MM.1S (cell line): ENCODE results near the gene ARHGAP12.

Experiments
- EZH2 ChIP-seq: fragments of 300-600 bp; sonication (generic); optimal IDR thresholded peaks from 2 replicates; pipeline ENCODE3; 2017; ENCODE audit warnings: low read depth, mild to moderate bottlenecking, antibody characterized with exemption, low read length, mixed read lengths
- TF ChIP-seq, protein P1 (sequence below): fragments of 300-600 bp; sonication (generic); IDR thresholded peaks from 2 replicates; pipeline ENCODE4 v1.5.1; 2016; ENCODE audit warnings: antibody characterized with exemption, low read length, mixed read lengths

DNA sequence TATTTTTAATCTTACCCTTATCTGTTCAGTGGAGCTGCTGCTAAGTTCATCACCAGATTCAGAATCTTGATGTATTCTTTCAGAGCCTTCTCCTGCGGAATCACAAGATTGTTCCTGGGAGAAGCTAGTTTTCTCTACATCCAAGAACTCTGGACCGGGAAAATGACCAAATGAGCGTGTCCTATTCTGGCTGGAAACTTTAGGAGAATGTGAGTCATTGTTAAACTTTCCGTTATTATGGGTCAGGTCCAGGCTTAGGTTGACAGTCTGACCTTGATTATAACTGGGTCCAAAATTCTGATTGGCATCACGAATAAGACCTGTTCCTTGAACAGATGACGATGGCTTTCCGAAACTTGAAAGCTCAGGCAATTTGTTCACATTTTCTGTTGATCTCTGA lies 20.5 kb downstream of the ARHGAP12 start:
- TF ChIP-seq, protein P1, sequence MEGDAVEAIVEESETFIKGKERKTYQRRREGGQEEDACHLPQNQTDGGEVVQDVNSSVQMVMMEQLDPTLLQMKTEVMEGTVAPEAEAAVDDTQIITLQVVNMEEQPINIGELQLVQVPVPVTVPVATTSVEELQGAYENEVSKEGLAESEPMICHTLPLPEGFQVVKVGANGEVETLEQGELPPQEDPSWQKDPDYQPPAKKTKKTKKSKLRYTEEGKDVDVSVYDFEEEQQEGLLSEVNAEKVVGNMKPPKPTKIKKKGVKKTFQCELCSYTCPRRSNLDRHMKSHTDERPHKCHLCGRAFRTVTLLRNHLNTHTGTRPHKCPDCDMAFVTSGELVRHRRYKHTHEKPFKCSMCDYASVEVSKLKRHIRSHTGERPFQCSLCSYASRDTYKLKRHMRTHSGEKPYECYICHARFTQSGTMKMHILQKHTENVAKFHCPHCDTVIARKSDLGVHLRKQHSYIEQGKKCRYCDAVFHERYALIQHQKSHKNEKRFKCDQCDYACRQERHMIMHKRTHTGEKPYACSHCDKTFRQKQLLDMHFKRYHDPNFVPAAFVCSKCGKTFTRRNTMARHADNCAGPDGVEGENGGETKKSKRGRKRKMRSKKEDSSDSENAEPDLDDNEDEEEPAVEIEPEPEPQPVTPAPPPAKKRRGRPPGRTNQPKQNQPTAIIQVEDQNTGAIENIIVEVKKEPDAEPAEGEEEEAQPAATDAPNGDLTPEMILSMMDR = no peak
- no peak for TF ChIP-seq EZH2
